SK-N-SH treated with all-trans-retinoic acid at 6 μM for 48 hours (cell line): ENCODE results near the gene MYO1A.
"Not testable (repeated sequence)": the region's sequence is repeated elsewhere in the genome, so short reads cannot be mapped to it uniquely, and the experiment has no call there.

Experiments used
- ATAC-seq: fragments of 200-7000 bp; cut with Tn5 transposase; 3 replicates; pipeline ENCODE4 v1.9.1; 2020; ENCODE audit warnings: mild to moderate bottlenecking, moderate library complexity
- ARNTL ChIP-seq: fragments of 450-650 bp; formaldehyde crosslinking; IDR thresholded peaks from 2 replicates; pipeline ENCODE4 v1.5.0; 2020; ENCODE audit warnings: low read depth, mild to moderate bottlenecking, moderate library complexity, borderline replicate concordance
- BACH2 ChIP-seq: fragments of 250-450 bp; sonication (Bioruptor Pico); IDR thresholded peaks from 2 replicates; pipeline ENCODE4 v1.9.0; 2021; ENCODE audit warnings: mild to moderate bottlenecking, borderline replicate concordance
- CSDC2 ChIP-seq: fragments of 250-450 bp; sonication (Bioruptor Pico); IDR thresholded peaks from 2 replicates; pipeline ENCODE4 v1.5.0; 2020; ENCODE audit warnings: mild to moderate bottlenecking, moderate library complexity
- ESRRG ChIP-seq: fragments of 250-450 bp; sonication (Bioruptor Pico); IDR thresholded peaks from 2 replicates; pipeline ENCODE4 v1.6.1; 2021; ENCODE audit warnings: mild to moderate bottlenecking
- GLIS3 ChIP-seq: fragments of 250-450 bp; sonication (Bioruptor Pico); IDR thresholded peaks from 2 replicates; pipeline ENCODE4 v1.5.0; 2020; ENCODE audit warnings: mild to moderate bottlenecking, moderate library complexity
- ISL1 ChIP-seq: fragments of 250-450 bp; sonication (Bioruptor Pico); IDR thresholded peaks from 2 replicates; pipeline ENCODE4 v2.1.2; 2022; ENCODE audit warnings: mild to moderate bottlenecking, moderate library complexity
- PATZ1 ChIP-seq: fragments of 250-450 bp; sonication (Bioruptor Pico); IDR thresholded peaks from 2 replicates; pipeline ENCODE4 v1.8.0; 2020; ENCODE audit warnings: mild to moderate bottlenecking, moderate library complexity, borderline replicate concordance
- POU6F1 ChIP-seq: fragments of 250-450 bp; sonication (Bioruptor Pico); IDR thresholded peaks from 2 replicates; pipeline ENCODE4 v1.8.0; 2021; ENCODE audit warnings: low read depth, mild to moderate bottlenecking, moderate library complexity, borderline replicate concordance
- PPARA ChIP-seq: fragments of 250-450 bp; sonication (Bioruptor Pico); IDR thresholded peaks from 2 replicates; pipeline ENCODE4 v1.5.0; 2020; ENCODE audit warnings: mild to moderate bottlenecking, borderline replicate concordance
- RARB ChIP-seq: fragments of 250-450 bp; sonication (Bioruptor Pico); IDR thresholded peaks from 2 replicates; pipeline ENCODE4 v1.8.0; 2021; ENCODE audit warnings: mild to moderate bottlenecking, moderate library complexity
- SNAI2 ChIP-seq: fragments of 250-450 bp; sonication (Bioruptor Pico); IDR thresholded peaks from 2 replicates; pipeline ENCODE4 v1.5.0; 2020; ENCODE audit warnings: mild to moderate bottlenecking, moderate library complexity
- TCF4 ChIP-seq: fragments of 250-450 bp; sonication (Bioruptor Pico); IDR thresholded peaks from 2 replicates; pipeline ENCODE4 v1.8.0; 2021; ENCODE audit warnings: mild to moderate bottlenecking, moderate library complexity, borderline replicate concordance
- TOX ChIP-seq: fragments of 250-450 bp; sonication (Bioruptor Pico); IDR thresholded peaks from 2 replicates; pipeline ENCODE4 v1.8.0; 2021; ENCODE audit warnings: mild to moderate bottlenecking, moderate library complexity, borderline replicate concordance
- TSHZ2 ChIP-seq: fragments of 250-450 bp; sonication (Bioruptor Pico); IDR thresholded peaks from 2 replicates; pipeline ENCODE4 v1.5.0; 2020; ENCODE audit warnings: mild to moderate bottlenecking, moderate library complexity
- ZFP3 ChIP-seq: fragments of 250-450 bp; sonication (Bioruptor Pico); IDR thresholded peaks from 2 replicates; pipeline ENCODE4 v1.5.0; 2020; ENCODE audit warnings: mild to moderate bottlenecking, moderate library complexity
- ZFP30 ChIP-seq: fragments of 450-650 bp; formaldehyde crosslinking; IDR thresholded peaks from 2 replicates; pipeline ENCODE4 v1.5.0; 2022; ENCODE audit warnings: mild to moderate bottlenecking, moderate library complexity
- ZNF565 ChIP-seq: fragments of 450-650 bp; formaldehyde crosslinking; conservative IDR thresholded peaks from 2 replicates; pipeline ENCODE4 v1.5.0; 2020; ENCODE audit warnings: low read depth, mild to moderate bottlenecking, moderate library complexity
- ZNF70 ChIP-seq: fragments of 450-650 bp; formaldehyde crosslinking; IDR thresholded peaks from 2 replicates; pipeline ENCODE4 v1.5.0; 2020; ENCODE audit warnings: mild to moderate bottlenecking, moderate library complexity
- ZNF8 ChIP-seq: fragments of 450-650 bp; formaldehyde crosslinking; IDR thresholded peaks from 2 replicates; pipeline ENCODE4 v1.5.0; 2020; ENCODE audit warnings: mild to moderate bottlenecking, moderate library complexity

Gene MYO1A

GRCh38 chr12:57058454-57058853, 8.5 kb upstream of the MYO1A start:
- no peak for ATAC-seq
- TF ChIP-seq ISL1 (CRISPR knock-in tag) (no peak), ESRRG (CRISPR knock-in tag) (no peak)

GRCh38 chr12:57057067-57057751, 7.3 kb upstream of the MYO1A start:
- no peak for ATAC-seq
- no peak for TF ChIP-seq ZNF8 (CRISPR knock-in tag)
- TF ChIP-seq ZNF565 (CRISPR knock-in tag) = no peak
- no peak for TF ChIP-seq TSHZ2 (CRISPR knock-in tag)
- no peak for TF ChIP-seq ZFP30 (CRISPR knock-in tag)
- no peak for TF ChIP-seq ZNF70
- TF ChIP-seq PATZ1 (CRISPR knock-in tag) = no peak
- TF ChIP-seq GLIS3 (CRISPR knock-in tag) = no peak
- TF ChIP-seq TOX (CRISPR knock-in tag) = no peak
- TF ChIP-seq TCF4 = no peak

GRCh38 chr12:57055824-57056223, 5.9 kb upstream of the MYO1A start:
- no peak for ATAC-seq
- no peak for TF ChIP-seq ESRRG (CRISPR knock-in tag)
- no peak for TF ChIP-seq CSDC2

GRCh38 chr12:57053901-57054300, 4.0 kb upstream of the MYO1A start:
- ATAC-seq = not testable (repeated sequence)

- ATAC-seq = not testable (repeated sequence)
These were observed 3.2 kb upstream of the MYO1A start for GRCh38 chr12:57053146-57053545.

- TF ChIP-seq GLIS3 (CRISPR knock-in tag) = no peak
- TF ChIP-seq ZFP30 (CRISPR knock-in tag) = no peak
- TF ChIP-seq TCF4 = no peak
- no peak for TF ChIP-seq POU6F1 (CRISPR knock-in tag)
- no peak for TF ChIP-seq SNAI2 (CRISPR knock-in tag)
- TF ChIP-seq ZNF70 = no peak
- TF ChIP-seq ZFP3 (CRISPR knock-in tag) = no peak
- no peak for TF ChIP-seq ISL1 (CRISPR knock-in tag)
- no peak for TF ChIP-seq ESRRG (CRISPR knock-in tag)
- TF ChIP-seq RARB = no peak
- no peak for TF ChIP-seq TSHZ2 (CRISPR knock-in tag)
- no peak for TF ChIP-seq BACH2 (CRISPR knock-in tag)
- no peak for TF ChIP-seq ARNTL (CRISPR knock-in tag)
- TF ChIP-seq CSDC2 = no peak
- TF ChIP-seq PPARA (CRISPR knock-in tag) = no peak
- TF ChIP-seq TOX (CRISPR knock-in tag) = no peak
- no peak for TF ChIP-seq ZNF8 (CRISPR knock-in tag)
- TF ChIP-seq ZNF565 (CRISPR knock-in tag) = no peak
- ATAC-seq = no peak
These were observed 1.1 kb upstream of the MYO1A start for GRCh38 chr12:57051011-57051410.
